Spleen (tissue), 11 donors: ENCODE results near the gene BFSP1. TPM values are rescaled to one million over a fixed set of nuclear protein-coding genes. Genes with fewer than 3 reads are reported as not detected.

ENCODE experiments used
- DNase-seq: peaks from one replicate; pipeline ENCODE4 v3.0.0-alpha.2; 2020
- H3K27ac ChIP-seq, 8 donors: fragments of 200-600 bp; sonication (generic) in 7 of 8; 1 replicate in 4 of 8; 2 replicates in 4 of 8; pipeline versions ENCODE4 v1.5.0 to v1.8.0; 2016 to 2021; ENCODE audit warnings: inconsistent platforms in 4 of 8, mild to moderate bottlenecking in 4 of 8, moderate library complexity in 1 of 8
- H3K27me3 ChIP-seq, 7 donors: fragments of 200-600 bp; sonication (generic) in 6 of 7; replicated peaks in 1 of 7; 1 replicate in 4 of 7; 2 replicates in 3 of 7; pipeline versions ENCODE4 v1.5.0 to v1.8.0; 2016 to 2021; ENCODE audit warnings: inconsistent platforms in 3 of 7, mild to moderate bottlenecking in 1 of 7
- H3K36me3 ChIP-seq, 6 donors: fragments of 200-600 bp; sonication (generic) in 5 of 6; 1 replicate in 4 of 6; 2 replicates in 2 of 6; pipeline versions ENCODE4 v1.5.0 to v1.8.0; 2016 to 2021; ENCODE audit warnings: inconsistent platforms in 2 of 6
- H3K4me1 ChIP-seq, 6 donors: fragments of 200-600 bp; sonication (generic) in 5 of 6; 1 replicate in 3 of 6; 2 replicates in 3 of 6; pipeline versions ENCODE4 v1.5.0 to v1.8.0; 2016 to 2021; ENCODE audit warnings: inconsistent platforms in 3 of 6
- H3K4me3 ChIP-seq, 8 donors: fragments of 200-600 bp; sonication (generic) in 7 of 8; 1 replicate in 4 of 8; 2 replicates in 4 of 8; pipeline versions ENCODE4 v1.5.0 to v1.8.0; 2016 to 2021; ENCODE audit warnings: inconsistent platforms in 4 of 8, mild to moderate bottlenecking in 4 of 8, moderate library complexity in 2 of 8
- H3K9me3 ChIP-seq, 8 donors: fragments of 200-600 bp; sonication (generic) in 7 of 8; 1 replicate in 4 of 8; 2 replicates in 4 of 8; pipeline versions ENCODE4 v1.5.0 to v1.8.0; 2016 to 2021; ENCODE audit warnings: inconsistent platforms in 4 of 8
- CTCF ChIP-seq, 11 experiments: fragments of 200-600 bp in 7 of 11; fragments of 450-650 bp in 4 of 11; sonication (generic) in 4 of 11; IDR thresholded peaks in 8 of 11; conservative IDR thresholded peaks in 3 of 11; 1 replicate in 7 of 11; 2 replicates in 4 of 11; pipeline versions ENCODE4 v1.4.0 to v1.8.0; 2016 to 2021; ENCODE audit warnings: antibody characterized with exemption in 11 of 11, inconsistent platforms in 4 of 11, mild to moderate bottlenecking in 1 of 11
- POLR2A ChIP-seq, 3 donors: fragments of 450-650 bp; IDR thresholded peaks; one replicate each; pipeline ENCODE4 v1.5.1; 2017; ENCODE audit warnings: antibody characterized with exemption in 3 of 3, mild to moderate bottlenecking in 1 of 3
- POLR2AphosphoS5 ChIP-seq, 3 donors: sonication (generic); formaldehyde crosslinking; IDR thresholded peaks; one replicate each; pipeline ENCODE4 v1.5.1; 2017; ENCODE audit warnings: antibody characterized with exemption in 3 of 3
- WGBS, 5 donors: extraction: QIAGEN DNeasy Blood & Tissue Kit in 3 of 5; methylation state at CpG; one replicate each; pipeline versions ENCODE4 v1.1.5 to v1.1.7; 2013 to 2018; 5-methylcytosine and 5-hydroxymethylcytosine counted together
- intact Hi-C: fragments of 100-400 bp; cut with DNase I; formaldehyde crosslinking; loops from one replicate; pipeline ENCODE4 v1.15.0; 2023; ENCODE audit warnings: low total_unique reads
- polyA plus RNA-seq, 3 donors: library from polyadenylated mRNA; stranded (reverse); fragments of 200-250 nt; gene quantifications; one replicate each; pipeline ENCODE4 v1.2.1, GENCODE V29; 2013
- total RNA-seq, 7 donors: library from RNA; depleted of rRNA in 3 of 7; stranded (reverse); fragments of >200 nt in 3 of 7; fragmentation: NEBNext Ultra II Directional in 4 of 7; extraction: Animal tissue kit (Norgen Biotek cat#: 25700) in 4 of 7; gene quantifications; one replicate each; pipeline versions ENCODE4 v1.1.0 to v1.2.1, GENCODE V29; 2016 to 2021
- donor health status: healthy with polysubstance abuse.
- donor health status: DM: no; HTN: no; CAD: no; lungs with moderate emphysema.
- donor health status: DM: no; HTN: no; CAD: no.
- donor health status: Bipolar disorder and iron deficiency.
- donor health status: healthy.
- donor health status: DM: no; HTN: no; CAD: no.
- donor health status: DM: yes; HTN: yes; CAD: no.

The BFSP1 gene
- total and polyA plus RNA-seq, 10 donors, result 0.13 to 0.86 (median 0.41) TPM

- Histone ChIP-seq H3K27ac (no peak overlapping the region), H3K27me3 (peaks cover 0 to 5% (median 0%) of the 10 kb centered on the region in 7 donors), H3K4me1 (no peaks in the 10 kb centered on the region), H3K36me3 (no peaks in the 10 kb centered on the region), H3K9me3 (no peaks in the 10 kb centered on the region), H3K4me3 (no peak overlapping the region)
- WGBS, 5 donors, result 87 to 95% (median 92%) methylated on average over 4 of the region's 4 CpGs
- DNase-seq, result no peak
- intact Hi-C loops, result no loop called here
- no peak for TF ChIP-seq POLR2AphosphoS5 (IDR thresholded peaks at IDR 0.05)
- no peak for TF ChIP-seq POLR2A (IDR thresholded peaks at IDR 0.05)
- no peak for TF ChIP-seq CTCF (IDR thresholded peaks at IDR 0.05 in 8 of 11, conservative IDR thresholded peaks at IDR 0.05 in 3 of 11)
These were observed 13.9 kb upstream of the BFSP1 start for GRCh38 chr20:17545127-17545526.

- Histone ChIP-seq H3K36me3 (no peaks in the 10 kb centered on the region), H3K4me3 (no peak overlapping the region), H3K4me1 (no peaks in the 10 kb centered on the region), H3K27ac (peak overlapping the region in 4 of 8 donors; percentile 3 to 15 (median 12)), H3K27me3 (peaks cover 0 to 14% (median 0%) of the 10 kb centered on the region in 7 donors), H3K9me3 (no peaks in the 10 kb centered on the region)
- TF ChIP-seq CTCF (IDR thresholded peaks at IDR 0.05 in 8 of 11, conservative IDR thresholded peaks at IDR 0.05 in 3 of 11) (no peak), POLR2A (IDR thresholded peaks at IDR 0.05) (no peak), POLR2AphosphoS5 (IDR thresholded peaks at IDR 0.05) (no peak)
- 70 to 80% (median 76%) methylated on average over 5 of the region's 5 CpGs for WGBS, 5 donors
- intact Hi-C loops, result no loop called here
- DNase-seq, result no peak
These were observed 12.5 kb upstream of the BFSP1 start for GRCh38 chr20:17543531-17544131.

DNA sequence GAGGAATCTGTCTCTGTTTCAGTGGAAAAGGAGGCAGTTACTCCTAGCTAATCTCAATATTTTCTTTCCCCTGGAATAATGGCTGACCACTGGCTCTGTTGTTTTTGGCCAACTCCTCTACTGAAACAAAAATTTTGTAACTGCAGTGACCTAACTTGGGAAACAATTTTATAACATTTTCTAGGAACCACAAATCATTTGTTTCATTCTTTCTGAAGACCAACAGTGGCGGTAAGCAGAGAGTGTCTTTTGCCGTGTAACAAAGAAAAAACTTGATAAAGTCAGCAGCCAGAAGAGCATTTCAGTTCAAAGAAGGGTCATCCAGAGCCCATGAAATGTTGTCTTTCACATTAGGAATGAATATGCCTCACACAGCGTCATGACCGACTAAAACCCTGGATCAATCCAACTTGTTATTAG lies 11.8 kb upstream of the BFSP1 start:
- no peak for DNase-seq
- Histone ChIP-seq H3K27ac (peak overlapping the region in 4 of 8 donors; percentile 3 to 15 (median 12)), H3K36me3 (no peaks in the 10 kb centered on the region), H3K4me3 (no peak overlapping the region), H3K9me3 (no peaks in the 10 kb centered on the region), H3K27me3 (peaks cover 0 to 15% (median 0%) of the 10 kb centered on the region in 7 donors), H3K4me1 (no peaks in the 10 kb centered on the region)
- intact Hi-C loops, result no loop called here
- TF ChIP-seq POLR2AphosphoS5 (IDR thresholded peaks at IDR 0.05) (no peak), CTCF (IDR thresholded peaks at IDR 0.05 in 8 of 11, conservative IDR thresholded peaks at IDR 0.05 in 3 of 11) (no peak), POLR2A (IDR thresholded peaks at IDR 0.05) (no peak)
- WGBS, 5 donors, result 70 to 82% (median 76%) methylated on average over 4 of the region's 4 CpGs

DNA sequence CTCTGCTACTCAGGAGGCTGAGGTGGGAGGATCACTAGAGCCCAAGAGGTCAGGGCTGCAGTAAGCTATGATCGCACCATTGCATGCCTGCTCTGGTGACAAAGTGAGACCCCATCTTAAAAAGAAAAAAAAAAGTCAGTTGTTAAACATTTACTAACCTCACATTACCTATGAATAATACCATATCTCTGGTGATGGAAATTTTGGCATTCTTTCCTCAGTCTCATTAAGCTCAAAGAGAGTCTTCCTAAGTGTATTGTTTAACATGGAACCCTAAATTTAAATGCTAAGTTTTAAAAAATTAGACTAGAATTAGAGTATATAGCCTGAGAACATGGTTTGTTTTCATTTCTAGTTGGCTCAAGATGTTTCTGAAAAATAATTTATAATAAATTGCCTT lies 11.3 kb upstream of the BFSP1 start:
- no peak for DNase-seq
- WGBS, 5 donors, result 94 to 100% (median 97%) methylated on average over 1 of the region's 1 CpG
- TF ChIP-seq POLR2A (IDR thresholded peaks at IDR 0.05) (no peak), POLR2AphosphoS5 (IDR thresholded peaks at IDR 0.05) (no peak), CTCF (IDR thresholded peaks at IDR 0.05 in 8 of 11, conservative IDR thresholded peaks at IDR 0.05 in 3 of 11) (no peak)
- Histone ChIP-seq H3K36me3 (no peaks in the 10 kb centered on the region), H3K4me3 (no peak overlapping the region), H3K9me3 (no peaks in the 10 kb centered on the region), H3K4me1 (no peaks in the 10 kb centered on the region), H3K27ac (no peak overlapping the region), H3K27me3 (peaks cover 0 to 20% (median 0%) of the 10 kb centered on the region in 7 donors)
- intact Hi-C loops, result no loop called here
